GM12873 (cell line): ENCODE data around the gene FBLN2.

Experiments used
- TF ChIP-seq, protein P1 (sequence below): IDR thresholded peaks from 2 replicates; pipeline ENCODE4 v1.5.1; 2012; ENCODE audit warnings: low read depth, mild to moderate bottlenecking, moderate library complexity, low read length, control low read depth; ENCODE audit not compliant: insufficient read depth; ENCODE audit errors: missing control alignments

The FBLN2 gene

DNA sequence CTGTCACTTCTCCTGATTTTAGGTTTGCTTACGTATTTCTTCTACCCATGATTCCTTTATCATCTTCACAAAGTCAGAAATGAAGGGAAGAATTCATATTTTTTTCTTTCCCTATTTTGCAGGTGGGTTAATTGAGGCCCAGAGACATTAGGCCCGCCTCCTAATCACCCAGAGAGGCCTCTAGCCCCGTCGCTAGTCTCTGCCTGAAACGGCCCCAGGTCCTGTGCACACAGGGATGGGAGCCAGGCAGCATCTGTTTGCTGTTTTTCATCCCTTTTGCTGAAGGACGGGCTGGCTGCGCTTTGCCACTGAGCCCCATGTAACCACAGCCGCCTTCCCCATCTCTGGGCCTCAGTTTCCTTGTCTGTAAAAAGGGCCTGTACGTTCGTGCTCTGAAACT is 135.9 kb downstream of the FBLN2 start:
- TF ChIP-seq, protein P1, sequence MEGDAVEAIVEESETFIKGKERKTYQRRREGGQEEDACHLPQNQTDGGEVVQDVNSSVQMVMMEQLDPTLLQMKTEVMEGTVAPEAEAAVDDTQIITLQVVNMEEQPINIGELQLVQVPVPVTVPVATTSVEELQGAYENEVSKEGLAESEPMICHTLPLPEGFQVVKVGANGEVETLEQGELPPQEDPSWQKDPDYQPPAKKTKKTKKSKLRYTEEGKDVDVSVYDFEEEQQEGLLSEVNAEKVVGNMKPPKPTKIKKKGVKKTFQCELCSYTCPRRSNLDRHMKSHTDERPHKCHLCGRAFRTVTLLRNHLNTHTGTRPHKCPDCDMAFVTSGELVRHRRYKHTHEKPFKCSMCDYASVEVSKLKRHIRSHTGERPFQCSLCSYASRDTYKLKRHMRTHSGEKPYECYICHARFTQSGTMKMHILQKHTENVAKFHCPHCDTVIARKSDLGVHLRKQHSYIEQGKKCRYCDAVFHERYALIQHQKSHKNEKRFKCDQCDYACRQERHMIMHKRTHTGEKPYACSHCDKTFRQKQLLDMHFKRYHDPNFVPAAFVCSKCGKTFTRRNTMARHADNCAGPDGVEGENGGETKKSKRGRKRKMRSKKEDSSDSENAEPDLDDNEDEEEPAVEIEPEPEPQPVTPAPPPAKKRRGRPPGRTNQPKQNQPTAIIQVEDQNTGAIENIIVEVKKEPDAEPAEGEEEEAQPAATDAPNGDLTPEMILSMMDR: no peak

DNA sequence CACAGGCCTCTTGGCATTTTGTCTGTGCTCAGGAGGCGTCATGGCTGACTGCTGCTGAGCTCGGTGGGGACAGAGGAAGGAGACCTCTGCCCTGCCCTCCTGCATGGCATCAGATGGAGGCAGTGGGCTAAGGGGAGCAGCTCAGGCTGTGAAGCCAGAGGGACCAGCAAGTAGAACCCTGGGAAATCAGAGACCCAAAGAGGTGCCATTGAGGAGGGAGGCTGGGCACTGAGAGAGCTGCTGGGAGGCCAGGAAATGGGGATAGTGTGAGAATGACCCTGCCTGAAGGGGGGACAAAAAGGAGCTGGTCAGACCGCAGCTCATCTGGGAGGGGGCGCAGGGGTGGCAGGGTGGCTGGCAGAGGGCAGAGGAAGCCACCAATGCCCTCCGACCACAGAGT is 136.8 kb downstream of the FBLN2 start:
- TF ChIP-seq, protein P1: no peak

DNA sequence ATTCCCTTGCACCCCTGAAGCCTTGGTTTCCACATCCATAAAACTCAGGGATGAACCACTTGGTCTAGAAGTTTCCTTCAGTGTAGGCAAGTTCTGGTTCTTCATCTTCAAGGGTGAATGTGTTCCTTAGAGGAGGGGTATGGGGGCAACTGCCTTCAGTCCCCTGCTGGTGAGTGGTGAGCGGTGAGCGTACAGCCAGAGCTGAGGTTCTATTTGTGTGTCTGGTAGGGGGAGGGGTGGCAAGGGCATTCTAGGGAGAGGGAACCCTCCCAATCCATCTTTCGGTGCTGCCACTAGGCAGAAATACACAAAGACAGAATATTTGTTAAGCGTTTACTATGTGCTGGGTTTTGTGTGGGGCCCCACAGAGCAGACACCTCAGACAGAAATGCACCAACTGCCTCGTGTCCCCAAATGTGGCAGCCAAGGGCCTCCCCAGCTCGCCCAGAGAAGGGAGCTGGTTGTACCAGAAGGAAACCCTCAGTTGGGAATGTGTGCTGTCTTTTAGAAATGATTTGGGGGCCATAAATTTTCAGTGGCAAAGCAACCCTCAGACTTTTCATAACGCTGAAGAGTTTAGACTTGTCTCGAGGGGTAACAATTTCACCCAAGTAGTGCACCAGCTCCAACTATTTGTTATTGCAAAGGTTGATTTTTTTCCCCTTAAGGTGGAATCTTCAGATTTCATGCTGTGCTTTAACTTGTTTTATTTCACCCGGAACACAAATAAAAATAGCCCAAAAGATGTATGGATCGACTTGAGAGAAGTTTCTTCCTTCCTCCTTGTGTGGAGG is 137.6 kb downstream of the FBLN2 start:
- TF ChIP-seq, protein P1: no peak

DNA sequence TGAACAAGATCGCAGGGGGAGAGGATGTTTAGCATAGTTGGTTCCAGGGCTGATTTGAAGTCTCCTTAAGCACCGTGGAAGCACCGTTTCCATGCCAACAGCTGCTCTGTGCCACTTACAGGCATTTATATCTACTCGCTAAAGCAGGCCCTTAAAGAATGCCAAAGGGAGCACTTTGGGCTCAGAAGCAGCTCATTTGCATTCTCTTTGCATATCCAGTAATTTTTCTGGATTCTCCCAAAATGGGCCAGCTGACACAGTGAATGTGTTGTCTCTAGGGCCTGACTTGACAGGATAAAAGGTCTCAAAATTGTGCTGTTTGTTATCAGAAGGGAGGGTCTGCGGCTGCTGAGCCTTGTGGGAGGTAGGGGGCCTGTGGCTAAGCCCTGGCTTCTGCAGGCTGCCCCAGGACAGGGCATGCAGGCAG is 138.6 kb downstream of the FBLN2 start:
- TF ChIP-seq, protein P1: no peak
